ENCODE data around the gene VLDLR.

The VLDLR gene

GRCh38 chr9:2597483-2597882 is 24.1 kb upstream of the VLDLR start:
- no peak for TF ChIP-seq CTCF (conservative IDR thresholded peaks at IDR 0.05; ENCODE audit: low read depth, low read length)
- DNase-seq (ENCODE audit: low read depth), result no peak
- no peak overlapping the region for H3K4me3 ChIP-seq (ENCODE audit: low read length)

GRCh38 chr9:2599896-2600295 is 21.7 kb upstream of the VLDLR start:
- no peak for TF ChIP-seq CTCF (conservative IDR thresholded peaks at IDR 0.05; ENCODE audit: low read depth, low read length)
- no peak for DNase-seq (ENCODE audit: low read depth)
- no peak overlapping the region for H3K4me3 ChIP-seq (ENCODE audit: low read length)

DNA sequence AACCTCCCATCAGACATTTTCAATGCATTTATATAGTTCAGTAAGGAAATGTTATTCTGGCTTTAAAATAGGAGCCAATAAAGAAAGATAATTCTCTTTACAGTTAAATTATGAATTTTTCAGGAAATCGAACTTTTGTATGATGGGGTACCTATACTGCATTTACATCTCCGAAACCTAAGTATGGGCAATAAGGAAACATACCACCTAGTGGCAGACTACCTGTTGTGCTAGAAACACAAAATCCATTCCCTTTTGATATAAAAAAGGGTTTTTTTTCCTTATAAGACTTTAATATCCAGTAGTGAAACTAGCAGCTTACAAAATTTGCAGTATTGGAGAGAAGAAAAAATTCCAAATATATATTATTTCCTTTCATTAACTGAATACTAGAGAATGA is 21.3 kb upstream of the VLDLR start:
- TF ChIP-seq CTCF (conservative IDR thresholded peaks at IDR 0.05; ENCODE audit: low read depth, low read length), result peak; percentile 32
- DNase-seq (ENCODE audit: low read depth), result no peak
- H3K4me3 ChIP-seq (ENCODE audit: low read length), result no peak overlapping the region

- no peak overlapping the region for H3K4me3 ChIP-seq (ENCODE audit: low read length)
- DNase-seq (ENCODE audit: low read depth), result no peak
- no peak for TF ChIP-seq CTCF (conservative IDR thresholded peaks at IDR 0.05; ENCODE audit: low read depth, low read length)
Observed at GRCh38 chr9:2601785-2602378, 19.7 kb upstream of the VLDLR start.

DNA sequence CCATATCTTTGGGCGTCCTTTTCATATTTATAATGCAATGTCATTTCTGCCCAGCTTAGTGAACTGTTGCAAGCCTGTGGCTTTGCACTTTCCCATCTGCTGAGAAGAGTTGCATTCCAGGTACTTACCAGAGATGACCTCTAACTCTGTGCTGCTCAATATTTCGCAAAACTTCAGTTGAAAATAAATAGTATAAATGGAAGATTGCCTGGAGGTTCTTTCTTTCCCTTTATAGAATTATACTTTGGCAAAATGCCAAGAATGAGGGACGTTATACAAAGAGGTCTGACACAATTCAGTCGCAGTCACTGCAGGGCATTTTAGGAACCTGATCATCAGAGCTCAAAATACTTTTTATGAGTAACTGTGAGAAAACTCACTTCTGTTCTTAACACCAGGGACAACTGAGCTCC is 18.9 kb upstream of the VLDLR start:
- no peak for DNase-seq (ENCODE audit: low read depth)
- no peak for TF ChIP-seq CTCF (conservative IDR thresholded peaks at IDR 0.05; ENCODE audit: low read depth, low read length)

GRCh38 chr9:2603621-2604020 is 18.0 kb upstream of the VLDLR start:
- no peak for TF ChIP-seq CTCF (conservative IDR thresholded peaks at IDR 0.05; ENCODE audit: low read depth, low read length)
- DNase-seq (ENCODE audit: low read depth), result no peak

More for the DNA sequence above, 18.9 kb upstream of the VLDLR start:
- no peak overlapping the region for H3K4me3 ChIP-seq (ENCODE audit: low read length)

GRCh38 chr9:2605246-2605645 is 16.3 kb upstream of the VLDLR start:
- DNase-seq (ENCODE audit: low read depth), result no peak
- H3K4me3 ChIP-seq (ENCODE audit: low read length), result no peak overlapping the region
- no peak for TF ChIP-seq CTCF (conservative IDR thresholded peaks at IDR 0.05; ENCODE audit: low read depth, low read length)

More at GRCh38 chr9:2603621-2604020, 18.0 kb upstream of the VLDLR start:
- no peak overlapping the region for H3K4me3 ChIP-seq (ENCODE audit: low read length)
